OCI-LY3 (cell line): ENCODE measurements around the gene NR6A1.

Source experiments
- H2AFZ ChIP-seq: fragments of 200-600, 300-600 bp; shearing (Covaris generic); 2 replicates; pipeline ENCODE4 v1.6.0; 2014; ENCODE audit warnings: antibody characterized with exemption, low read depth, low read length
- H3K27ac ChIP-seq: fragments of 200-600, 300-600 bp; sonication (generic); 2 replicates; pipeline ENCODE4 v1.5.1; 2014; ENCODE audit warnings: mild to moderate bottlenecking, low read length, moderate library complexity, mixed read lengths
- H3K27me3 ChIP-seq: fragments of 200-600, 300-600 bp; sonication (generic); 2 replicates; pipeline ENCODE4 v1.6.1; 2014; ENCODE audit warnings: low read depth, low read length, mixed read lengths
- H3K36me3 ChIP-seq: fragments of 200-600, 300-600 bp; sonication (generic); replicated peaks from 2 replicates; pipeline ENCODE3; 2014; ENCODE audit warnings: low read depth, low read length, mixed read lengths
- H3K4me1 ChIP-seq: fragments of 300-600, 200-600 bp; sonication (generic); 2 replicates; pipeline ENCODE4 v1.6.1; 2014; ENCODE audit warnings: low read length, mixed read lengths
- H3K4me2 ChIP-seq: fragments of 200-600, 300-600 bp; sonication (generic); 2 replicates; pipeline ENCODE4 v1.6.1; 2014; ENCODE audit warnings: low read length, mixed read lengths
- H3K4me3 ChIP-seq: fragments of 300-600, 200-600 bp; sonication (generic); 2 replicates; pipeline ENCODE4 v1.5.1; 2014; ENCODE audit warnings: antibody characterized with exemption, mild to moderate bottlenecking, low read length, moderate library complexity
- H3K79me2 ChIP-seq: fragments of 300-600, 200-600 bp; shearing (Covaris generic); 2 replicates; pipeline ENCODE4 v1.6.1; 2014; ENCODE audit warnings: mild to moderate bottlenecking, low read length, mixed read lengths
- H3K9ac ChIP-seq: fragments of 300-600, 200-600 bp; shearing (Covaris generic); 2 replicates; pipeline ENCODE4 v1.6.0; 2014; ENCODE audit warnings: mild to moderate bottlenecking, low read length, moderate library complexity
- H3K9me3 ChIP-seq: fragments of 200-600, 300-600 bp; shearing (Covaris generic); 2 replicates; pipeline ENCODE4 v1.6.1; 2014; ENCODE audit warnings: low read length, mixed read lengths; ENCODE audit not compliant: insufficient read depth
- H4K20me1 ChIP-seq: fragments of 200-600, 300-600 bp; sonication (generic); 2 replicates; pipeline ENCODE4 v1.6.1; 2016; ENCODE audit warnings: low read length, mixed read lengths; ENCODE audit not compliant: insufficient read depth
- CTCF ChIP-seq: fragments of 200-600, 300-600 bp; sonication (generic); IDR thresholded peaks from 2 replicates; pipeline ENCODE4 v1.5.1; 2014; ENCODE audit warnings: antibody characterized with exemption, low read length, low read depth
- EZH2phosphoT487 ChIP-seq: fragments of 200-600 bp; shearing (Covaris generic); IDR thresholded peaks from 2 replicates; pipeline ENCODE4 v1.6.1; 2018; ENCODE audit warnings: antibody characterized with exemption, mixed run types, low read depth

Gene NR6A1

GRCh38 chr9:124557895-124558294 lies 213.2 kb downstream of the NR6A1 start:
- H3K27ac ChIP-seq, result no peak overlapping the region
- no peaks in the 10 kb centered on the region for H3K27me3 ChIP-seq
- no peak overlapping the region for H3K9ac ChIP-seq
- H3K9me3 ChIP-seq, result no peaks in the 10 kb centered on the region
- H3K4me1 ChIP-seq, result no peaks in the 10 kb centered on the region
- H3K4me3 ChIP-seq, result no peak overlapping the region
- no peak for TF ChIP-seq CTCF
- TF ChIP-seq EZH2phosphoT487, result no peak
- H3K4me2 ChIP-seq, result no peak overlapping the region
- H4K20me1 ChIP-seq, result 0 out of 2 replicates have a peak, but pooled peaks cover 7% of the 10 kb centered on the region
- H3K79me2 ChIP-seq, result 0 out of 2 replicates have a peak, but pooled peaks cover 3% of the 10 kb centered on the region
- no peak overlapping the region for H2AFZ ChIP-seq
- no peaks in the 10 kb centered on the region for H3K36me3 ChIP-seq

- no peak overlapping the region for H3K4me3 ChIP-seq
- no peak overlapping the region for H3K27ac ChIP-seq
- 0 out of 2 replicates have a peak, but pooled peaks cover 3% of the 10 kb centered on the region for H3K79me2 ChIP-seq
- no peaks in the 10 kb centered on the region for H3K27me3 ChIP-seq
- H3K4me2 ChIP-seq, result no peak overlapping the region
- no peak overlapping the region for H2AFZ ChIP-seq
- no peaks in the 10 kb centered on the region for H3K4me1 ChIP-seq
- 0 out of 2 replicates have a peak, but pooled peaks cover 4% of the 10 kb centered on the region for H4K20me1 ChIP-seq
- H3K9me3 ChIP-seq, result no peaks in the 10 kb centered on the region
- no peaks in the 10 kb centered on the region for H3K36me3 ChIP-seq
- no peak for TF ChIP-seq CTCF
- no peak for TF ChIP-seq EZH2phosphoT487
- no peak overlapping the region for H3K9ac ChIP-seq
These were observed 216.1 kb downstream of the NR6A1 start for GRCh38 chr9:124555043-124555442.

GRCh38 chr9:124553738-124554137 lies 217.4 kb downstream of the NR6A1 start:
- 0 out of 2 replicates have a peak, but pooled peaks cover 3% of the 10 kb centered on the region for H3K79me2 ChIP-seq
- H3K27ac ChIP-seq, result no peak overlapping the region
- H4K20me1 ChIP-seq, result 0 out of 2 replicates have a peak, but pooled peaks cover 2% of the 10 kb centered on the region
- H3K27me3 ChIP-seq, result no peaks in the 10 kb centered on the region
- no peak overlapping the region for H3K4me2 ChIP-seq
- H2AFZ ChIP-seq, result no peak overlapping the region
- TF ChIP-seq EZH2phosphoT487, result no peak
- no peak for TF ChIP-seq CTCF
- H3K4me1 ChIP-seq, result no peaks in the 10 kb centered on the region
- H3K9ac ChIP-seq, result no peak overlapping the region
- no peaks in the 10 kb centered on the region for H3K36me3 ChIP-seq
- no peaks in the 10 kb centered on the region for H3K9me3 ChIP-seq
- H3K4me3 ChIP-seq, result no peak overlapping the region

- Histone ChIP-seq H3K27me3 (no peaks in the 10 kb centered on the region), H3K9me3 (no peaks in the 10 kb centered on the region), H3K36me3 (no peaks in the 10 kb centered on the region), H4K20me1 (no peaks in the 10 kb centered on the region), H3K79me2 (0 out of 2 replicates have a peak, but pooled peaks cover 3% of the 10 kb centered on the region), H3K9ac (no peak overlapping the region), H3K27ac (no peak overlapping the region), H3K4me2 (no peak overlapping the region), H3K4me3 (no peak overlapping the region), H2AFZ (no peak overlapping the region), H3K4me1 (no peaks in the 10 kb centered on the region)
- TF ChIP-seq CTCF (no peak), EZH2phosphoT487 (no peak)
These were observed 218.9 kb downstream of the NR6A1 start for GRCh38 chr9:124552273-124552605.
